Astrocyte (in vitro differentiated cells and primary cell): ENCODE measurements around the gene ARHGAP20.

ENCODE experiments used
- EZH2 ChIP-seq: IDR thresholded peaks from 2 replicates; pipeline ENCODE4 v1.6.1; 2012; ENCODE audit warnings: mild to moderate bottlenecking, low read length, inconsistent platforms; ENCODE audit not compliant: insufficient read depth
- TF ChIP-seq, protein P1 (sequence below): IDR thresholded peaks from 2 replicates; pipeline ENCODE4 v1.5.1; 2011; ENCODE audit warnings: low read depth, mild to moderate bottlenecking, inconsistent platforms, low read length, moderate library complexity; ENCODE audit not compliant: insufficient read depth

DNA sequence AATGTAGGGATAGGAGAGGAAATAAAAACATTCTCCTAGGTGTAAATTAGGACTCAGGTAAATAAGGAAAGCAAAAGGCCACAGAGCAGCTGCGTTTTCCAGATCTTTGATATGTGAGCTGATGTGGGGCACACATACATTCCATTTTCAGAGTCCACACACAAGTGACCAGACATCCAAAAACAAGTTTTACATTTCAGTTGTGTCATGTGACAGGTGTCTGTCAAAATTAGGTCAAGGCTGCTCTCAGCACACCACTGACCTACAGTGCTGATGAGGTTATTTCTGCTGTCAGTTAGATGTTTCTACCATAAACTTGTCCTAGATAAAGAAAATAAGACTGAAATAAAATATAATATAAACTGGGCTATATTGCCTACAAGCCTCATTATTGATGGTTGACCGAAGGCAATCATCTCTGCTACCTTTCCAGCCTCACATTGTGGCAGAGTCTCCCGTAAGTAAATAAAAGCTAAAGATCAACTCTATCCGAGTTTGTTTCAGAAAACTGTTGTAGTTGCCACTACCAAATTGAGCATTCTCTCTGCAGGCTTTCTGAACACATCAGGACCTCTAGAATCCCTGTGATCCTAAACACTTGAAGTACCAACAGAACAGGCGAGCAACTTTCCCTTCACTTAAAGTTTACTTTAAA lies 7.9 kb downstream of the ARHGAP20 start:
- TF ChIP-seq, protein P1, sequence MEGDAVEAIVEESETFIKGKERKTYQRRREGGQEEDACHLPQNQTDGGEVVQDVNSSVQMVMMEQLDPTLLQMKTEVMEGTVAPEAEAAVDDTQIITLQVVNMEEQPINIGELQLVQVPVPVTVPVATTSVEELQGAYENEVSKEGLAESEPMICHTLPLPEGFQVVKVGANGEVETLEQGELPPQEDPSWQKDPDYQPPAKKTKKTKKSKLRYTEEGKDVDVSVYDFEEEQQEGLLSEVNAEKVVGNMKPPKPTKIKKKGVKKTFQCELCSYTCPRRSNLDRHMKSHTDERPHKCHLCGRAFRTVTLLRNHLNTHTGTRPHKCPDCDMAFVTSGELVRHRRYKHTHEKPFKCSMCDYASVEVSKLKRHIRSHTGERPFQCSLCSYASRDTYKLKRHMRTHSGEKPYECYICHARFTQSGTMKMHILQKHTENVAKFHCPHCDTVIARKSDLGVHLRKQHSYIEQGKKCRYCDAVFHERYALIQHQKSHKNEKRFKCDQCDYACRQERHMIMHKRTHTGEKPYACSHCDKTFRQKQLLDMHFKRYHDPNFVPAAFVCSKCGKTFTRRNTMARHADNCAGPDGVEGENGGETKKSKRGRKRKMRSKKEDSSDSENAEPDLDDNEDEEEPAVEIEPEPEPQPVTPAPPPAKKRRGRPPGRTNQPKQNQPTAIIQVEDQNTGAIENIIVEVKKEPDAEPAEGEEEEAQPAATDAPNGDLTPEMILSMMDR: no peak
- no peak for TF ChIP-seq EZH2
